Jurkat, Clone E6-1 (cell line): ENCODE results near the gene PSMG3.
A peak's percentile ranks its signal among the peaks of the same experiment; 100 is the strongest.
"Not testable (repeated sequence)": the region's sequence is repeated elsewhere in the genome, so short reads cannot be mapped to it uniquely, and the experiment has no call there.

Source experiments
- DNase-seq: peaks from one replicate; pipeline ENCODE4 v3.0.0-alpha.2; 2011; ENCODE audit warnings: low read depth, low spot score
- H3K4me3 ChIP-seq: 2 replicates; pipeline ENCODE4 v1.5.1; 2011; ENCODE audit warnings: mild to moderate bottlenecking, low read length, control low read depth, moderate library complexity

The PSMG3 gene

DNA sequence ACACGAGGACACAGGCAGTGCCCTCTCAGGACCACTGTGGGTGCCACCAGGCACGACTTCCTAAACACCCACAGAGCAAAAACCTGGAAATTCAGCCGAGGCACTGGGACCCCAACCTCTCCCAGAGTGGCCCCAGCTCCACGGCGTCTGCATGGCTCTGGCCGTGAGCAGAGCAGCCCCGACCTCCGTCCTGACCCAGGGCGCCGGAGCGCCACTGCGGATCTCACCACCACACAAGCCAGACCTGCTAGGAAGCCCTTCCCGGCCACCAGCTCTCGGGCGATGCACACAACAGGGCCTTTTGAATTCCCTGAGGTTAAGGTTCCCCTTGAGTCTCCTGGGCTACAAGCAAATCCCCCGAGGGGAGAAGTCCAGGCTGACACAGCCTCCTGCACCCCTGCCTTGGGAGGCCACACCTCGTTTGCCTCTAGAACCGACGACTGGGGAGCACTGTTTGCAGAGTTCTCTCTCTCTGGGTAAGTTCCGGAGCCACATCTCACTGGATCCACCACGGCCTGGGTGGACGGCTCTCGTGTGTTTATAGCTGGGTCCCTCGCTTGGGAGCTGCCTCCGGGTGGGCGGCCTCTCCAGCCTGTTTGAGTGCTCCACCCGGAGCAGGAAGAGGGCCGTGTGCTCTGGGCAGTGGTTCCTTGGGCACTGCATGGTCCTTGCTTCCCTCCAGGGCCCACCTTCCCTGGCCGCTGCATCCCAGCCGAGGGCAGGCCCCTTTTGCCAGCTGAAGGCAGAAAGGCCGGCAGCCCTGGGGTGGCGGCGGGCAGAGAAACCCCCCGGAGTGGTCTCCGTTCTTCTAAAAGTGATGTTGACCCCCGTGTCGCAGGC is 15.5 kb upstream of the PSMG3 start:
- no peak overlapping the region for H3K4me3 ChIP-seq
- no peak for DNase-seq

GRCh38 chr7:1584700-1585099 is 14.9 kb upstream of the PSMG3 start:
- no peak for DNase-seq

DNA sequence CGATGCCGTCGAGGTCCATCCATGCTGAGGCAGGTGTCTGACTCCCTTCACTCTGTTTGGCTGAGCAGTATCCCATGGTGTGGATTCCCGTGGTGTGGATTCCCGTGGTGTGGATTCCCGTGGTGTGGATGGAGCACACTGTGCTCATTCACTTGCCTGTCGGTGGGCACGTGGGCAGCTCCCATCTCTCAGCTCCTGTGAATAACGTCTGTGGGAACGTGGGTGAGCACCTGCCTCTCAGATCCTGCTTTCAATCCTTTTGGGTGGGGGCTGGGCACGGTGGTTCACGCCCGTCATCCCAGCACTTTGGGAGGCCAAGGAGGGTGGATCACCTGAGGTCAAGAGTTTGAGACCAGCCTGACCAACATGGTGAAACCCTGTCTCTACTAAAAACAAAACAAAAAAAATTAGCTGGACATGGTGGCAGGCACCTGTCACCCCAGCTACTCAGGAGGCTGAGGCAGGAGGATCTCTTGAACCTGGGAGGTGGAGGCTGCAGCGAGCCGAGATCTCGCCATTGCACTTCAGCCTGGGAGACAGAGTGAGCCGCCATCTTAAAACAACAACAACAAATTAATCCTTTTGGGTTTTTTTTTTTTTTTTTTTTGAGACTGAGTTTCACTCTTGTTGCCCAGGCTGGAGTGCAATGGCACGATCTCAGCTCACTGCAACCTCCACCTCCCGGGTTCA is 13.6 kb upstream of the PSMG3 start:
- not testable (repeated sequence) for H3K4me3 ChIP-seq, DNase-seq

More at GRCh38 chr7:1584700-1585099, 14.9 kb upstream of the PSMG3 start:
- no peak overlapping the region for H3K4me3 ChIP-seq

DNA sequence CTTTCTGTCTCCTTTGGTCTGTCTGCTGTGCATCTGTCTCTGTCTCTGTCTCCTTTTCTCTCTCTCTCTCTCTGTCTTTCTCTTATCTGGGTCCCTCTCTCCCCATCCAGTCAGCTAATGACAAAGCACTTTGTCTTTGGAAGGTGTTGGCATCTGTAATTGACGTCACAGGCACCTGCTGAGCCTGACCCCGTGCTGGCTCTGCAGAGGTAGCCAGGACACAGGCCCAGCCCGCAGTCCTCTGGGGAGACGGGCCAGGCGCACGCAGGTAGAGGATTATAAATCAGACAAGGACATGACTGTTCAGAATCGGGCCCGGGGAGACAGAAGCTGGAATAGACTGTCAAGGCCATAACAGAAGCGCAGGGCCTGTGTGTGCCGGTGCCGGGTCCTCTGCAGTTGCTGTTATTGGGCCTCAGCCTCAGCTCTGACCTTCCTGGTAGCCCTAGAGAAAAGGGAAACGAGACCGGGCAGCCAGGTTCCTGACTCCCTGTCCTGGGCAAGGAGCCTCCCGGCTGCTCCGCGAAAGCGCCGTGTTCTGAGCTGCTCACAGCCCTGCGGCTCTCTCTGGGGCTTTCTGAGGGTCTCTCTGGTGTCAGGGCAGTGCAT is 10.7 kb upstream of the PSMG3 start:
- no peak for DNase-seq

DNA sequence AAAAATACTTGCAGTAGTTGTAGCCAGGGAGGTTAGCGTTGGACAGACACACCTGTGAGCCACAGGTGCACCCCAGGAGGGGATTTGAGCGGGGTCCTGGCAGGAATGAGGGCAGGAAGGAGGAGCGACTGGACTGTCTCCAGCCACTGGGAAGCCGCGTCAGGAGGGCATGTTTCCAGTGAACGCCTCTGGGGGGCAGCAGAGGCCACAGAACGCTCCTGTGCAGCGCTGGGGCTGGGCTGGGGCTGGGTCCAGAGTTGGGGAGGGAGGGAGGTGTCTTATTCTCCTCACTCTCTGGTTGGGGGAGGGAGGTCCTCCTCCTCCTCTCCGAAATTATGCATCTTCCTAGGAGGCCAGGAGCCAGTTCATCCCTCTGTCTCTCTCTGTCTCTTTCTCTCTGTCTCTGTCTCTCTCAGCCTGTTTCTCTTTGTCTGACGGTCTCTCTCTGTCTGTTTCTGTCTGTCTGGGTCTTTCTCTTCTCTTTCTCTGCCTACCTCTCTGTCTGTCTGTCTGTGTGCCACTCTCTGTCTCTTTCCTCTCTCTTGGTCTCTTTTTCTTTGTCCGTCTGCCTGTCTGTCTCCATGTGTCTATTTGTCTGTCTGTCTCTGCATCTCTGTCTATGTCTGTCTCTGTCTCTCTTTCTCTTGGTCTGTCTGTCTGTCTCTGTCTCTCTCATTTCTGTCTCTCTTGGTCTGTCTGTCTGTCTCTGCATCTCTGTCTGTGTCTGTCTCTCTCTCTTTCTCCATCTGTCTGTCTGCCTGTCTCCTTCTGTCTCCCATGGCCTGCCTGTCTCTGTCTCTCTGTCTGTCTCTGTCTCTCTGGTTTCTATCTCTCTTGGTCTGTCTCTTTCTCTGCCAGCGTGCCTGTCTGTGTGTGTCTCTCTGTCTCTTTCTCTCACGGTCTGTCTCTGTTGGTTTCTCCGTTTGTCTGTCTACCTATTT is 9.9 kb upstream of the PSMG3 start:
- no peak overlapping the region for H3K4me3 ChIP-seq
- DNase-seq: no peak

More for the DNA sequence above, 10.7 kb upstream of the PSMG3 start:
- H3K4me3 ChIP-seq: no peak overlapping the region

DNA sequence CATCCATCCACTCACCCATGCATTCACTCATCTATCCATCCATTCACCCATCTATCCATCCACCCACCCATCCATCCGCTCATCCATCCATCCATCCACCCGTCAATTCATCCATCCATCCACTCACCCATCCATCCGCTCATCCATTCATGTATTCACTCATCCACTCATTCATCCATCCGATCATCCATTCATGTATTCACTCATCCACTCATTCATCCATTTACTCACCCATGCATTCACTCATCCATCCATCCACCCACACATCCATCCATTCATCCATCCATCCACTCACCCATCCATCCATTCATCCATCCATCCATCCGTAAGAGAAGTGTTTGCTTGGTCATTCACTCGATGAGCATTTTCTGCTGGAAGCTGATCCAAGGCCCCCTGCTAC is 8.7 kb upstream of the PSMG3 start:
- no peak overlapping the region for H3K4me3 ChIP-seq
- no peak for DNase-seq

DNA sequence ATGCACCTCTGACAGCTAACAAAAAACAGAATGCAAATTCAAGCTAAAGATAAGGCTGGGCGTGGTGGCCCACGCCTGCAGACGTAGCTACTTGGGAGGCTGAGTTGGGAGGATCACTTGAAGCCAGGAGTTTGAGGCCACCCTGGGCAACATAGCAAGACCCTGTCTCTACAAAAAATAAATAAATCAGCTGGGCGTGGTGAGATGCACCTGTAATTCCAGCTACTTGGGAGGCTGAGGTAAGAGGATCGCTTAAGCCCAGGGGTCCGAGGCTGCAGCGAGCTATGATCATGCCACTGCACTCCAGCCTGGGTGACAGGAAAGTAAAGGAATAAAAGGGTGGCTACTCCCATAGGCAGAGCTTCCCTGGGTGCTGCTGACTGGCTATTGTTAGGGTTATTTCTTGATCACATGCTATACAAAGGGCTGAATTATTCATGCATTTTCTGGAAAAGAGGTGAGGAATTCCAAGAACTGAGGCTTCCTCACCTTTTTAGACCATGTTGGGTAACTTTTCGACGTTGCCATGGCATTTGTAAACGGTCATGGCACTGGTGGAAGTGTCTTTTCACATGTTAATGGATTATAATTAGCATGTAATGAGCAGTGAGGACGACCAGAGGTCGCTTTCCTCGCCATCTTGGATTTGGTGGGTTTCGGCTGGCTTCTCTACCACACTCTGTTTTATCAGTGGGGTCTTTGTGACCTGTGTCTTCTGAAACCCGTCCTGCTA is 6.9 kb upstream of the PSMG3 start:
- DNase-seq: no peak
- no peak overlapping the region for H3K4me3 ChIP-seq

- DNase-seq: no peak
- no peak overlapping the region for H3K4me3 ChIP-seq
Observed at GRCh38 chr7:1575809-1576208, 6.0 kb upstream of the PSMG3 start.

DNA sequence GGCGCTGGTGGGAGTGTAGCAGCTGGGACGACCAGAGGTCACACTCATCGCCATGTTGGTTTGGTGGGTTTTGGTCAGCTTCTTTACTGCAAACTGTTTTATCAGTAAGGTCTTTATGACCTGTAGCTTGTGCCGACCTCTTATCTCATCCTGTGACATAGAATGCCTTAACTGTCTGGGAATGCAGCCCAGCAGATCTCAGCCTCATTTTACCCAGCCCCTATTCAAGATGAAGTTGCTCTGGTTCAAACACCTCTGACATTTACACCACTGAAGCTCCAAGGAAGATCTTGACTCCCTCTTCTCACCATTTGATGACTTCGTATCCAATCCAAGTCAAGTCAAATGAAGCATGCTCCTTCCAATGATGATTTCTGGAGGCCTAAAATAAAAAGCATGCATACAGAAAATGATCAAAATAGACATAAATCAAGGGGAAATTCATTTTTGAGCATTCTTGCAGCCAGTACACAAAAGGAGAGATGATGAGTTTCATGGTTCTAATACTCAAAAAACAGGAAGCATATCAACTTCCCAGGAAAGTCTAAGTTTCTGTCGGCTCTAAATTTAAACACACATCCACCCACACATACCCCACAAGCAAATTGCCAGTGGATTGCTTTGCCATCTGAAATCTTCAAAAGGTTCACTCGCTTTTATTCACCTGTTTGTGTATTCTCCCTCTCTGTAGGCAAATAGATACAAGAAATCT is 2.4 kb upstream of the PSMG3 start:
- no peak for DNase-seq
- no peak overlapping the region for H3K4me3 ChIP-seq

- no peak for DNase-seq
- peak overlapping the region; percentile 93 for H3K4me3 ChIP-seq
Observed at GRCh38 chr7:1569440-1569832, 396 bp downstream of the PSMG3 start.

DNA sequence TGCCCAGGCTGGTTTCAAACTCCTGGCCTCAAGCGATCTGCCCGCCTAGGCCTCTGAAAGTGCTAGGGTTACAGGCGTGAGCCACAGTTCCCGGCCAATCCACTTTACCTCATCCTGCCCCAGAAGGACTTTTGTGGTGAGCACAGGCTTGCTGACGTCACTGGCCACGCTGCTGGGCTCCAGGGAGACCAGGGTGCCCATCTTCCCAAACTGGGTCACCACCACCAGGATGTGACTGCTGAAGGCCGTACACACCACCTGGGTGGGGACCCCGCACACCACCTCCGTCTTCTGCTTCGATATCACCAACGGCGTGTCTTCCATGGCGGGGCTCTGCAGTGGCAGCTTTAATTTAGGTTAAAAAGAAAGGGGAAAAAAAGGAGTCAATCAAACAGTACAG is 816 bp downstream of the PSMG3 start:
- peak overlapping the region; percentile 93 for H3K4me3 ChIP-seq
- no peak for DNase-seq

- no peak overlapping the region for H3K4me3 ChIP-seq
- DNase-seq: no peak
Observed at GRCh38 chr7:1567896-1568510, 1.8 kb downstream of the PSMG3 start.

DNA sequence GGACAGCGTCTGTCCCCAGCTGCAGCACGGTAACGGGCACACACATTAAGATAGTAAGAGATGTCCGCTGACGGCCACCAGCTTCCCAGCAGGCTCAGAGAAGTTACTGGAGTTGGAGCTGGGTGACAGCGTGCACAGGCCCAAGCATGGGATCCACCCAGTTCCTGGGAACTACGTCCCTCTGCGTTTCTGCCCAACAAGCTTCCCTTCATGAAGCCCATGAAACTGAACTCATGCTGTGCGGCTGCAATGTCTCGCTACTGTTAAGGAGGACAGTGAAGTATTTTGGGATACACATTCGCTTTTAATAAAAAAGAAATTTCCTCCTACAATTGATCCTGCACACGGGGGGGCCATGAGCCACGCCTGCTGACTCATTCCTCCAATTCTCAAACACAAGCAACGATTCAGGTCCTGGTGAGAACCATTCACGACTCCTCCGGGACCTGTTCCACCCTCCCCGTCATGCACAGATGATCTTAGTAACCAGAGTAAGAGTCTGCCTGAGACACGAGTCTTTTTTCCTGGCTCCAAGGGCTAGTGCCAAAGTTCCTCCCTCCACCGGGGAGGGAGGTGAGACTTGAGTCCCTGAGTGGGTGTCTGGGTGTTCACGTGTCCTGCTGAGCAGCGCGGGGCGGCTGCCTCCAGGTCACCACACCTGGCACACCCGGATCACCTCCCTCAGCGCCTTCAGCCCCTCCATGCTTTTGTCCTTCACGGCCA is 2.6 kb downstream of the PSMG3 start:
- H3K4me3 ChIP-seq: no peak overlapping the region
- DNase-seq: no peak

DNA sequence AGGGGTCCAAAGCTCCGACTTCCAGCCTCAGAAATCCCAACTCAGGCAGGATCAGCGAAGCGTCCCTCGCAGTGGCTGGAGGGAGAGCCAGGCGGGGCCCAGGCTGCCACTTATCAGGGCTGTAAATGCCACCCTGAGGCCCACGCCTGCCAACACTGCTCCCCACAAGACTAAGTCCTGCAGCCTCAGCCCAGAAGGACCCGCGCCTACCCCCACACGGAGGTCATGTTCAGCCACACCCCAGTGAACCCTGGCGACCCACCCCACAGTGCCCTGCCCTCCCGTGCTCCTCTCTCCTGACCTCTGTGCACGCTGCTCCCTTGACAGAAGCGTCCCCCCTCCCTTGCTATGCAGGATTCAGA is 3.2 kb downstream of the PSMG3 start:
- DNase-seq: no peak
- H3K4me3 ChIP-seq: no peak overlapping the region

- H3K4me3 ChIP-seq: no peak overlapping the region
- no peak for DNase-seq
Observed at GRCh38 chr7:1564603-1565022, 5.2 kb downstream of the PSMG3 start.

DNA sequence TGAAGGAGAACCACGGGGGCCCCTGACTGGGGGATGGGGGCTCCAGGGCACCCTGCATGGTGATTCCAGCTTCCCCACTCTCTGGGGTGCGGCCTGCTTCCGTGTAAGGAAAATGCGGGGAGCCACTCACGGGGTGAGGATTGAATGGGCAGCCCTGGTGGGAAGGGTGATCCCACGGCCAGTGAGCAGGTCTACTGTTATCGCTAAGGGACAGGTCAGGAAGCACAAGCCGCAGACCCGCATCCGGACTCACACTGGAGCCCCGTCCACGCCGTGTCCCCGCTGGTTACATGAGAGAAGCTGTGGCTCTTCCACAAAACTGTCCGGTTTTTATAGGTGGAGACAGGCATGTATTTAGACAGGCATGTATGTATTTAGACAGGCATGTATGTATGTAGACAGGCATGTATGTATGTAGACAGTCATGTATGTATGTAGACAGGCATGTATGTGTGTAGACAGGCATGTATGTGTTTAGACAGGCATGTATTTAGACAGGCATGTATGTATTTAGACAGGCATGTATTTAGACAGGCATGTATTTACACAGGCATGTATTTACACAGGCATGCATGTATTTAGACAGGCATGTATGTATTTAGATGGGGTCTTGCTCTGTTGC is 5.7 kb downstream of the PSMG3 start:
- no peak for DNase-seq
- H3K4me3 ChIP-seq: no peak overlapping the region
